DOHH2 (cell line): ENCODE data around the gene ZNF367.

Experiments used
- H3F3A ChIP-seq: fragments of 200-600 bp; sonication (generic), shearing (Covaris generic); 2 replicates; pipeline ENCODE4 v1.6.0; 2016; ENCODE audit warnings: antibody characterized with exemption, mild to moderate bottlenecking; ENCODE audit not compliant: control insufficient read depth, insufficient read depth
- H3K27ac ChIP-seq: fragments of 200-600 bp; sonication (generic); 2 replicates; pipeline ENCODE4 v1.5.1; 2014; ENCODE audit warnings: low read depth, mild to moderate bottlenecking, low read length, moderate library complexity
- H3K27me3 ChIP-seq: fragments of 200-600 bp; sonication (generic); 2 replicates; pipeline ENCODE4 v1.6.1; 2014; ENCODE audit warnings: mild to moderate bottlenecking, low read length, mixed read lengths; ENCODE audit not compliant: control insufficient read depth
- H3K36me3 ChIP-seq: fragments of 200-600 bp; sonication (generic); 2 replicates; pipeline ENCODE4 v1.6.1; 2014; ENCODE audit warnings: mild to moderate bottlenecking, low read length, moderate library complexity, mixed read lengths; ENCODE audit not compliant: control insufficient read depth
- H3K4me1 ChIP-seq: fragments of 200-600 bp; sonication (generic); 2 replicates; pipeline ENCODE4 v1.6.1; 2014; ENCODE audit warnings: mild to moderate bottlenecking, low read length, mixed read lengths; ENCODE audit not compliant: control insufficient read depth
- H3K4me2 ChIP-seq: fragments of 200-600 bp; sonication (generic); 2 replicates; pipeline ENCODE4 v1.6.0; 2014; ENCODE audit warnings: mild to moderate bottlenecking, low read length, moderate library complexity
- H3K4me3 ChIP-seq: fragments of 200-600 bp; sonication (generic); 2 replicates; pipeline ENCODE4 v1.5.1; 2014; ENCODE audit warnings: mild to moderate bottlenecking, low read length, mixed read lengths
- H3K79me2 ChIP-seq: fragments of 200-600 bp; sonication (generic); 2 replicates; pipeline ENCODE4 v1.6.1; 2014; ENCODE audit warnings: mild to moderate bottlenecking, low read length, mixed read lengths; ENCODE audit not compliant: control insufficient read depth
- H3K9me2 ChIP-seq: fragments of 200-600 bp; sonication (generic); replicated peaks from 2 replicates; pipeline ENCODE4 v1.6.1; 2014; ENCODE audit warnings: mild to moderate bottlenecking, low read length, mixed read lengths; ENCODE audit not compliant: control insufficient read depth
- H3K9me3 ChIP-seq: fragments of 200-600 bp; sonication (generic); 2 replicates; pipeline ENCODE4 v1.6.1; 2014; ENCODE audit warnings: antibody characterized with exemption, low read length, mixed read lengths; ENCODE audit not compliant: control insufficient read depth, insufficient read depth
- H4K20me1 ChIP-seq: fragments of 200-600 bp; sonication (generic); 2 replicates; pipeline ENCODE4 v1.6.0; 2014; ENCODE audit warnings: low read depth, mild to moderate bottlenecking, antibody characterized with exemption, low read length, moderate library complexity; ENCODE audit not compliant: control insufficient read depth, insufficient read depth
- CTCF ChIP-seq: fragments of 200-600 bp; sonication (generic); IDR thresholded peaks from one replicate; pipeline ENCODE4 v1.5.1; 2014; ENCODE audit warnings: antibody characterized with exemption, mild to moderate bottlenecking, low read depth, low read length; ENCODE audit not compliant: poor library complexity, severe bottlenecking
- EZH2phosphoT487 ChIP-seq: fragments of 200-600 bp; sonication (generic); IDR thresholded peaks from 2 replicates; pipeline ENCODE4 v1.6.1; 2017; ENCODE audit warnings: borderline replicate concordance, mild to moderate bottlenecking, antibody characterized with exemption, low read length, moderate library complexity, mixed read lengths

ZNF367 gene

GRCh38 chr9:96430377-96430776 is 12.2 kb upstream of the ZNF367 start:
- Histone ChIP-seq H3K36me3 (no peaks in the 10 kb centered on the region), H3K4me1 (no peaks in the 10 kb centered on the region), H3K27me3 (peaks cover 3% of the 10 kb centered on the region; the same call in 1 of the 2 replicates), H4K20me1 (no peaks in the 10 kb centered on the region), H3F3A (no peaks in the 10 kb centered on the region), H3K9me3 (no peaks in the 10 kb centered on the region), H3K79me2 (no peaks in the 10 kb centered on the region), H3K27ac (no peak overlapping the region), H3K9me2 (no peaks in the 10 kb centered on the region), H3K4me3 (no peak overlapping the region), H3K4me2 (no peak overlapping the region)
- no peak for TF ChIP-seq CTCF
- no peak for TF ChIP-seq EZH2phosphoT487

- Histone ChIP-seq H3K79me2 (no peaks in the 10 kb centered on the region), H3K4me1 (no peaks in the 10 kb centered on the region), H3K36me3 (no peaks in the 10 kb centered on the region), H3F3A (no peaks in the 10 kb centered on the region), H3K27me3 (peaks cover 3% of the 10 kb centered on the region; the same call in 1 of the 2 replicates), H3K27ac (no peak overlapping the region), H3K4me2 (no peak overlapping the region), H3K4me3 (no peak overlapping the region), H4K20me1 (no peaks in the 10 kb centered on the region), H3K9me3 (no peaks in the 10 kb centered on the region), H3K9me2 (no peaks in the 10 kb centered on the region)
- TF ChIP-seq CTCF = no peak
- TF ChIP-seq EZH2phosphoT487 = no peak
Measured at GRCh38 chr9:96429732-96430131, 11.6 kb upstream of the ZNF367 start.

- Histone ChIP-seq H4K20me1 (no peaks in the 10 kb centered on the region), H3K9me3 (no peaks in the 10 kb centered on the region), H3K27me3 (no peaks in the 10 kb centered on the region), H3K4me1 (peaks cover 8% of the 10 kb centered on the region), H3K27ac (no peak overlapping the region), H3F3A (no peaks in the 10 kb centered on the region), H3K4me3 (no peak overlapping the region), H3K79me2 (peaks cover 3% of the 10 kb centered on the region), H3K4me2 (no peak overlapping the region), H3K36me3 (no peaks in the 10 kb centered on the region), H3K9me2 (no peaks in the 10 kb centered on the region)
- TF ChIP-seq CTCF (no peak), EZH2phosphoT487 (no peak)
Measured at GRCh38 chr9:96425500-96426169, 7.5 kb upstream of the ZNF367 start.
